ENCODE measurements around the gene MTA3.
"Not testable (repeated sequence)": the region's sequence is repeated elsewhere in the genome, so short reads cannot be mapped to it uniquely, and the experiment has no call there.

The MTA3 gene

GRCh38 chr2:42568401-42569115 lies at the start of gene MTA3:
TSS of gene MTA3 (plus strand) at chr2:42568632. CDS start at chr2:42568746, 114 bp downstream.
- DNase-seq (ENCODE audit: low spot score): peak; percentile 20

DNA sequence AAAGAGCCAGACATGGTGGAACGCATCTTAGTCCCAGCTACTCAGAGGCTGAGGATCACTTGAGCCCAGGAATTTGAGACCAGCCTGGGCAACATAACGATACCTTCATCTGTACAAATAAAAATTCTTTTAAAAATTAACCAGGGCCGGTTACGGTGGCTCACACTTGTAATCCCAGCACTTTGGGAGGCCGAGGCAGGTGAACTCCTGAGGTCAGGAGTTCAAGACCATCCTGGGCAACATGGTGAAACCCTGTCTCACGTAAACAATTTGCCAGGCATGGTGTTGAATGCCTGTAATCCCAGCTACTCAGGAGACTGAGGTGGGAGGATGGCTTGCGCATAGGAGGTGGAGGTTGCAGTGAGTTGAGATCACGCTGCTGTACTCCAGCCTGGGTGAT lies 48.8 kb upstream of the MTA3 start:
- DNase-seq (ENCODE audit: low spot score): no peak

- DNase-seq (ENCODE audit: low spot score): no peak
These were observed 46.4 kb upstream of the MTA3 start for GRCh38 chr2:42522035-42522434.

- DNase-seq (ENCODE audit: low spot score): no peak
These were observed 45.1 kb upstream of the MTA3 start for GRCh38 chr2:42523341-42523740.

DNA sequence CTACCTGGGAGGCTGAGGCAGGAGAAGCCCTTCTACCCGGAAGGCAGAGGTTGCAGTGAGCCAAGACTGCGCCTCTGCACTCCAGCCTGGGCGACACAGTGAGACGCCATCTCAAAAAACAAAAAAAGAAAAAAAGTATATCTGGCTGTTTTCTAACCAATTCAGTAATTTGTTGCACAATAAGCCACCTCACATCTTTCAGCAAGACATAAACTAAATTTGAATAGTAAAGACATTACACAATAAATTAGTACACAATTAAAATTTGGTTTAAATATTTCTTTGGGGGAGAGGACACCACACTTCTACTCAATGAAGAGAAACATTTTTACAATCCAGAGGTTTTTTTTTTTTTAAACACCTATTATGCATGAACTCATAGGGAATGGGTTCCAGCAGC lies 36.0 kb upstream of the MTA3 start:
- DNase-seq (ENCODE audit: low spot score): no peak

- no peak for DNase-seq (ENCODE audit: low spot score)
These were observed 30.9 kb upstream of the MTA3 start for GRCh38 chr2:42537493-42537892.

DNA sequence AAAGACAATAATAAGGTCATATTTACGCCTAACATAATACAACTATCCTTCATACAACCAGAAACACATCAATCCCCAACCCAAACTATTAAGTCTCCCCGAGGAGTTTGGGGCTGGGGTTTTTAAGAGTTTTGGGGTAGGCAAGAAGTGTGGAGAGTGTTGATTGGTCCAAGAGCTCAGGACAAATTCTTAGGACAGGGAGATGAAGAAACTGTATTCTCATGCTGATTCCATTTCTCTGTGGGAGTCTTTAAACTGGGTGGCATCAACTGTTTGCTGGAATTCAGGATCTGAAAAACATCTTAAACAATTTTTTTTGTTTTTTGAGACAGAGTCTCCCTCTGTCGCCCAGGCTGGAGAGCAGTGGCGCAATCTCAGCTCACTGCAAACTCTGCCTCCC lies 25.6 kb upstream of the MTA3 start:
- DNase-seq (ENCODE audit: low spot score): no peak

DNA sequence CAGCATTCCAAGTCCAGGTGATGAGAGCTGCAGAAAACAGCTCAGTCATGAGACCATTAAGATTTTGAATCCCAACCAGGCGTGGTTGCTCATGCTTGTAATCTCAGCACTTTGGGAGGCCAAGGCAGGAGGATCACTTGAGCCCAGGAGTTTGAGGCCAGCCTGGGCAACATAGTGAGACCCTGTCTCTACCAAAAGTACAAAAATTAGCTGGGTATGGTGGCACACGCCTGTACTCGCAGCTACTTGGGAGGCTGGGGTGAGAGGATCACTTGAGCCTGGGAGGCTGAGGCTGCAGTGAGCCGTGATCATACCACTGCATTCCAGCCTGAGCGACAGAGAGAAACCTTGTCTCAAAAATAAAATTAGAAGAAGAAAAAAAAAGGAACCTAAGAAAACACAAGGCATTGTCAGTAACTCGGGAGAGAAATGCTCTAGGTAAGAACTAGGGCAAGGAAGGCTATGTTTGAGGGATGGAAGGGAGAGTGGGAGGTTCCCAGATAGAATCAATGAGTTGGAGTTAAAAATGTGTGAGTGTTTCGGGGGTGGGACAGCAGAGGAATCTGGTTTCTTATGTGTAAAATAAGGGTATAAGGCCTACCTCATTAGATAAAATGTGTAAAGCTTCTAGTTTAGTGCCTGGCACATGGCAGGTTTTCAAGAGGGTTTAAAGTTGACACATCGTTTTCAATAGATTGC lies 23.3 kb upstream of the MTA3 start:
- DNase-seq (ENCODE audit: low spot score): no peak

GRCh38 chr2:42545841-42546390 lies 22.5 kb upstream of the MTA3 start:
- DNase-seq (ENCODE audit: low spot score): no peak

- no peak for DNase-seq (ENCODE audit: low spot score)
These were observed 21.4 kb upstream of the MTA3 start for GRCh38 chr2:42547014-42547413.

- no peak for DNase-seq (ENCODE audit: low spot score)
These were observed 20.8 kb upstream of the MTA3 start for GRCh38 chr2:42547446-42548295.

- no peak for DNase-seq (ENCODE audit: low spot score)
These were observed 17.6 kb upstream of the MTA3 start for GRCh38 chr2:42550870-42551269.

DNA sequence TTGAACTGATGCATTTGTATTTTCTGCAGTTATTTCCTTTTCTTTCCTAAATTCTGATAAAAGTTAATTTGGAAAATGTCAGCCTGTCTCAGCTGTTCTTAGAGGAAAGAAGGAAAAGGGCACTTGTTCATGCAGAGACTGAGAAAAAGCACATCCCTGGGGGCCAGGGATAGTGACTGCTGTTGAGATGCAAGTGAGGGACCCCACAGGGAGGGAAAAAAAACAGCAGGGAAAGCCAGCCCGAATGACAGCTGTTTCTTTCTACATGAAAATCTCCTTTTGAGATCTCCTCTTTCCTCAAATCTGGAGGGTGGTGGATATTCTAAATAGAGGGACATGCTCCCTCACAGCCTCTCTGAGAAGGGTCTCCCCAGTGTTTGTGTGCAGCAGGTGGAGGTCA lies 14.0 kb upstream of the MTA3 start:
- DNase-seq (ENCODE audit: low spot score): no peak

DNA sequence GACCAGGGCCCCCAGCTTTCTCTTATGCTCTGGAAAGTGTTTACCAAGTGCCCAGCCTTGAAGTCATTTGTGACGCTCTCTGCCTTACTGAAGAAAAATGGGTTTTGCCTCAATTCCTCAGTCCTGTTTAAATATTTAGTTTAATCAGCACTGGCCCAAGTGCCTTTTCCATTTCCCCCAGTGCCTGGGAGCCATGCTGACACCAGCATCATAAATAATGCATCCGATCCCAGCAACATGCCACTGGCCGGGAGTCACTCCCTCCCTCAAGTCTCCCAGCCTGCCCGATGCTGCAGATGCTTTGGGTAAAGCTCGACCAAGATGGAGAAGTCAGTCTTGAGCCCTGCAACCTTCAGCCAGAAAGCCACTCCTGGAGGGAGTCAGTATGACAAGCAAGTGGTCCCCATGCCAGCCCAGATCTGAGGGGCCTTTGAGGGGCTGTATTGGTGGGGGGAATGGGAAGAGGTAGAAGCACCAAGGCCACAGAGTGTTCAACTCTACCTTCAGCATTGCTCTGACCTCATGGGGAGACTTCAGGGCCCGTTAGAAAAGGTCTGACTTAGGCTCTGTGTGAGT lies 12.0 kb upstream of the MTA3 start:
- no peak for DNase-seq (ENCODE audit: low spot score)

DNA sequence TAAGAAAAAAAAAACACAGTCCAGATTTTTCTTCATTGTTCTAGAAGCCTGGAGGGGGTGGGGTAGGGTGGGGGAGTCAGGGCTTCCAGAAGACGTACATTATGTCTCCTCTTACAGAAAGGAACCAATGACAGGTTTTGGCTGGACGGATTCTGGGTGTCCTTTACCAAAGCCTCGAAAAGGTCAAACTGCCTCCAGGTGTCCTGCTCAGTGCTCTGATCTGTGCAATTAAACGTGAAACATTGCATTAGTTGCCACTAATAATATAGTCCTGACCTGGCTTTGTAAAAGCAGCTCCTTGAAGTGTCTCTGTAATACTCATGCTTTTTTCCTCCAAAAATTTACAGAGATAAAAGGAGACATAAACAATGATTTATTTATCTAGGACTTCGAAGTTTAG lies 11.1 kb upstream of the MTA3 start:
- no peak for DNase-seq (ENCODE audit: low spot score)

DNA sequence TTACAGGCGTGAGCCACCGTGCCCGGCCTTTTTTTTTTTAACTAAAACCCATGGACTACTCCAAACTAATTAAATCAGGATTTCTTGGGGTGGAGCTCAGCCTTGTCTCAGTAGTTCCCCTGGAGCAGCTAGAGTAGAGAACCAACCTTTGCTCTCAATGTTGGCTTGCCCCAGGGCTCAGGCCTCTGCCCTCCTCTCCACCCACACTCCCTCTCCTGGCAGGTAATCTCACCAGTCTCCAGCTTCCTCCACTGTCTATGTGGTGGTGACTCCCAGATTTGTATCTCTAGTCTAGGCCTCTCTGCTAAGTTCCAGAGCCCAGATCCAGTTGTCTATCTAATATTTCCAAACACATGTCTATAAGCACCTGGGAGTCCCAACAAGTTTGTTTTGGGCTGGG lies 9.6 kb upstream of the MTA3 start:
- DNase-seq (ENCODE audit: low spot score): no peak

- DNase-seq (ENCODE audit: low spot score): not testable (repeated sequence)
These were observed 8.3 kb upstream of the MTA3 start for GRCh38 chr2:42560133-42560532.

DNA sequence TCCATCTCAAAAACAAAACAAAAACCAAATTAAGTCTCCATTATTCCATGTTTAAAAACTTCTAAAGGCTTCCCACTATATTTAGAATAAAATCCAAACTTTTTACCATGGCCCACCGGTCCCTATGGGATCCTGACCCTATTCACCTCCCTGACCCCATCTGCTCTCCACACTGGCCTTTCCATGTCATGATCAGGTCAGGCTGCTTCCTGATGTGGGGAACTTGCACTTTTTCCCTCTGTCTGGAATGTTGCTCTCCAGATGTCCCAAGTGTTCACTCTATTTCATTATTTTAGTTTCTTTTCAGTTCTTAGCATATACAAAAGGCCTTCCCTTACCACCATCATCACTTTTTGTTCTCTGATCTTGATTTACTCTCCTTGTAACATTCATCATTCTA lies 7.5 kb upstream of the MTA3 start:
- DNase-seq (ENCODE audit: low spot score): no peak

DNA sequence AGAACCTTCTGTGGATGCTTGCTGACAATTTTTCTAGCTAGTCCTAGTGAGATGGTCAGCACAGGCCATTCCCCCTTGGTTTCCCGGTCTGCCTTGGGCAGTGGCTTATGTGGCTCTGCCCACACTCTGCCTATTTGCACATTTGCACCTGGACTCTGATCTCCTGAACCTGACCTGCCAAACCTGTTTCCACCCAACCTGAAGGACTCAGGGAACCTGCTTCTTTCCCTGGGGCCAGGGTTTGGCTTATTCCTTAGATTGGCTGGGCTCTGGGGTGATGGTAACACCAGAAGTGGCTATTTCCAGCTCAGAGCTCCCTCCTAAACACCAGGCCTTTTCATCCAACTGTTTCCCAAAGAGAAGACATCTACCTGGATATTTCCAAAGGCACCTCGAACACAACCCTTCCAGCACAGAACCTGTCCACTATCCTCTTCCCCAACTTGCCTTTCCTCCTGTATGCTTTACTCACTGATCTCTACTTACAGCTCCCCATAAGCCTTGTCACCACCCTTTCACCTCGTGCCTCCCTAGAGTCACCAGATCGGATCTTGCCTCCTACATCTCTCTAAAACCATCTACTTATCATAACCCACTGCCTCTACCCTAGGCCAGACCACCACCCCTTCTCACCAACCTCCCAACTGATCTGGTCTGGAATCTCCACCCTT lies 5.8 kb upstream of the MTA3 start:
- no peak for DNase-seq (ENCODE audit: low spot score)

GRCh38 chr2:42566025-42566424 lies 2.4 kb upstream of the MTA3 start:
- no peak for DNase-seq (ENCODE audit: low spot score)

DNA sequence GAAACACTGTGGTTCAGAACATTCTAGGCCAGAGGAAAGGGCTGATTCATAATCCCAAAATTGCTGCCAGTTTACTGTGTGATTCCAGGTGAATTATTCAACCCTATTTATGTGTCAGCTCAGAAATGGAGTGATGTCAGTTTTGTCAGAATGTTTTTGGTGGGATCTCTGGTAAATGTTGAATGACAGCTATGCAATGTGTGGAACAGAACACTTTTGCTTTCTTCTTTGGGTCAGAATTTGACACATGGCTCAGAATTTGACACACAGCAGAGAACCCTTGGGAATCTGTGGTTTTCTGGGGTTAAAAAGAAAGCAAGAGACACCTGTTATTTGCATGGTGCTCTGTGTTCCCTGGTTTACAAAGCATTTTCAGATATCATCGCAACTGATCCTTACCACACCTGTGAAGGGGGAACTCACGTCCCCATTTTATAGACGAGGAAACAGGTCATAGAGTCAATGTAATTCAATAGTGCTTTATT lies 1.6 kb upstream of the MTA3 start:
- DNase-seq (ENCODE audit: low spot score): peak; percentile 9

GRCh38 chr2:42567364-42567763 lies 1.1 kb upstream of the MTA3 start:
- no peak for DNase-seq (ENCODE audit: low spot score)

Measured in cerebellar cortex (tissue), 1 donor.